ENCODE data around the gene RCAN2. TPM values are rescaled to one million over a fixed set of nuclear protein-coding genes. Genes with fewer than 3 reads are reported as not detected.

RCAN2 gene
- total RNA-seq, 1 experiment from 2014 or later: 0.44 TPM

- H3K4me1 ChIP-seq (replicated peaks; ENCODE audit: insufficient read depth): no peaks in the 10 kb centered on the region
- ChIA-PET POLR2A (ENCODE audit: unreplicated experiment) (no interaction called here), CTCF (no interaction called here)
- DNase-seq: no peak
- H3K4me2 ChIP-seq: no peak overlapping the region
- no peak overlapping the region for H3K27ac ChIP-seq
- no peaks in the 10 kb centered on the region for H3F3A ChIP-seq (ENCODE audit: insufficient read depth, low read depth)
- no TSS peak for BruUV-seq (replicated peaks)
- no peaks in the 10 kb centered on the region for H3K9me2 ChIP-seq (ENCODE audit: insufficient read depth)
- H2AFZ ChIP-seq: no peak overlapping the region
- intact Hi-C loops (cut with micrococcal nuclease; ENCODE audit: unreplicated experiment): no loop called here
- no peaks in the 10 kb centered on the region for H3K36me3 ChIP-seq (ENCODE audit: low read depth)
- no peaks in the 10 kb centered on the region for H3K79me2 ChIP-seq (ENCODE audit: low read depth)
- H3K4me3 ChIP-seq: no peak overlapping the region
- no peaks in the 10 kb centered on the region for H4K20me1 ChIP-seq (ENCODE audit: insufficient read depth)
- H3K9me3 ChIP-seq (ENCODE audit: insufficient read depth, low read depth): no peaks in the 10 kb centered on the region
- TF ChIP-seq EZH2 (IDR thresholded peaks at IDR 0.05; ENCODE audit: low read depth) (no peak), CTCF (conservative IDR thresholded peaks at IDR 0.05) (no peak)
- H3K27me3 ChIP-seq (ENCODE audit: insufficient read depth, low read depth): no peaks in the 10 kb centered on the region
These were observed 140.5 kb downstream of the RCAN2 start for GRCh38 chr6:46350714-46351113.

GRCh38 chr6:46347669-46348068, 143.6 kb downstream of the RCAN2 start:
- H3K9me2 ChIP-seq (ENCODE audit: insufficient read depth): no peaks in the 10 kb centered on the region
- H3K27me3 ChIP-seq (ENCODE audit: insufficient read depth, low read depth): no peaks in the 10 kb centered on the region
- no peaks in the 10 kb centered on the region for H3K4me1 ChIP-seq (replicated peaks; ENCODE audit: insufficient read depth)
- CTCF ChIA-PET: no interaction called here
- H3K4me3 ChIP-seq: no peak overlapping the region
- no peak overlapping the region for H2AFZ ChIP-seq
- intact Hi-C loops (cut with micrococcal nuclease; ENCODE audit: unreplicated experiment): no loop called here
- TF ChIP-seq EZH2 (IDR thresholded peaks at IDR 0.05; ENCODE audit: low read depth) (no peak), CTCF (conservative IDR thresholded peaks at IDR 0.05) (no peak)
- no peaks in the 10 kb centered on the region for H4K20me1 ChIP-seq (ENCODE audit: insufficient read depth)
- POLR2A ChIA-PET (ENCODE audit: unreplicated experiment): no interaction called here
- H3K27ac ChIP-seq: no peak overlapping the region
- no TSS peak for BruUV-seq (replicated peaks)
- no peak overlapping the region for H3K4me2 ChIP-seq
- no peaks in the 10 kb centered on the region for H3F3A ChIP-seq (ENCODE audit: insufficient read depth, low read depth)
- DNase-seq: no peak
- H3K36me3 ChIP-seq (ENCODE audit: low read depth): no peaks in the 10 kb centered on the region
- H3K79me2 ChIP-seq (ENCODE audit: low read depth): no peaks in the 10 kb centered on the region
- no peaks in the 10 kb centered on the region for H3K9me3 ChIP-seq (ENCODE audit: insufficient read depth, low read depth)

- Histone ChIP-seq H3K27ac (no peak overlapping the region), H3K9me2 (ENCODE audit: insufficient read depth) (no peaks in the 10 kb centered on the region; the same call in 1 of the 2 replicates), H3F3A (ENCODE audit: insufficient read depth, low read depth) (no peaks in the 10 kb centered on the region), H2AFZ (no peak overlapping the region), H3K9me3 (ENCODE audit: insufficient read depth, low read depth) (no peaks in the 10 kb centered on the region), H3K4me2 (no peak overlapping the region), H3K4me1 (replicated peaks; ENCODE audit: insufficient read depth) (no peaks in the 10 kb centered on the region), H3K4me3 (no peak overlapping the region), H3K36me3 (ENCODE audit: low read depth) (no peaks in the 10 kb centered on the region), H3K27me3 (ENCODE audit: insufficient read depth, low read depth) (no peaks in the 10 kb centered on the region), H3K79me2 (ENCODE audit: low read depth) (no peaks in the 10 kb centered on the region), H4K20me1 (ENCODE audit: insufficient read depth) (no peaks in the 10 kb centered on the region)
- TF ChIP-seq EZH2 (IDR thresholded peaks at IDR 0.05; ENCODE audit: low read depth) (no peak), CTCF (conservative IDR thresholded peaks at IDR 0.05) (no peak)
- ChIA-PET CTCF (no interaction called here), POLR2A (ENCODE audit: unreplicated experiment) (no interaction called here)
- DNase-seq: no peak
- intact Hi-C loops (cut with micrococcal nuclease; ENCODE audit: unreplicated experiment): no loop called here
- BruUV-seq (replicated peaks): no TSS peak
These were observed 151.0 kb downstream of the RCAN2 start for GRCh38 chr6:46340246-46340645.

Measured in PC-9 (cell line).